Ectodermal cell (in vitro differentiated cells): ENCODE results near the gene HECTD1.
A peak's percentile ranks its signal among the peaks of the same experiment; 100 is the strongest.
"Not testable (repeated sequence)": the region's sequence is repeated elsewhere in the genome, so short reads cannot be mapped to it uniquely, and the experiment has no call there.

Experiments used
- H3K27ac ChIP-seq: 2 replicates; pipeline ENCODE4 v1.7.0; 2013; ENCODE audit warnings: mild to moderate bottlenecking, low read depth, low read length; ENCODE audit not compliant: insufficient read depth, poor library complexity, severe bottlenecking
- H3K27me3 ChIP-seq: 2 replicates; pipeline ENCODE4 v1.7.0; 2013; ENCODE audit warnings: mild to moderate bottlenecking, low read length; ENCODE audit not compliant: insufficient read depth, control insufficient read depth, poor library complexity, severe bottlenecking
- H3K36me3 ChIP-seq: one replicate; pipeline ENCODE4 v1.7.0; 2013; ENCODE audit warnings: low read length; ENCODE audit not compliant: control insufficient read depth, insufficient read depth
- H3K4me1 ChIP-seq: one replicate; pipeline ENCODE4 v1.7.0; 2013; ENCODE audit warnings: low read length; ENCODE audit not compliant: control insufficient read depth, insufficient read depth
- H3K4me3 ChIP-seq: 2 replicates; pipeline ENCODE4 v1.7.0; 2013; ENCODE audit warnings: low read depth, low read length, control low read depth; ENCODE audit not compliant: insufficient read depth
- H3K9me3 ChIP-seq: 2 replicates; pipeline ENCODE4 v1.7.0; 2013; ENCODE audit warnings: mild to moderate bottlenecking, low read length, moderate library complexity; ENCODE audit not compliant: control insufficient read depth
- WGBS, 2 experiments: methylation state at CpG; one replicate each; pipeline ENCODE4 v1.1.7; 2013; ENCODE audit warnings: missing lambda C conversion rate in 2 of 2; 5-methylcytosine and 5-hydroxymethylcytosine counted together

The HECTD1 gene

DNA sequence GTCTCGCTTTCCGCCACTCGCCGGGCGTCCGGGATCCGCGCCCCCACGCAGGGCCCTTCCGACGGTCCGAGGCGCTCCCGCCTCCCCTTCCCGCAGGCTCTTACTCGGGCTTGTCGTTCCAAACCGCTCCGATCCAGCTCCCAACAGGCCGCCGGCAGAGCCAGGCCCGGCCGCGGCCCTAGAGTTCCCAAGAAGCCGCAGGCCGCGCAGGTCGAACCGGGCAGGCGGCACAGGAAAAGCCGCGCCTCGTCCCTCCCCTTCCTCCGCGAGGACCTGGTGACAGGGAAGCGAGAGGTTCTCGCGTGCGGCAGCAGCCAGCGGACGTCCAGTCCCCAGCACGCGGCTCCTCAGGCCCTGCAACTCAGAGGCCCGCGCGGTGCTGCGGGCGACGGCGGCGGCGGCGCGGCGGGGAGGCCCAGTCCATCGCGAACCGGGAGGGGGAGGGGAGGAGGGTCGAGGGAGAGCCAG, 272 bp downstream of the HECTD1 start:
- Histone ChIP-seq H3K9me3 (no peaks in the 10 kb centered on the region), H3K36me3 (peaks cover 4% of the 10 kb centered on the region), H3K27ac (peak overlapping the region; percentile 89), H3K27me3 (no peaks in the 10 kb centered on the region), H3K4me1 (peaks cover 5% of the 10 kb centered on the region), H3K4me3 (peak overlapping the region; percentile 74)
- 0% methylated on average over 59 of the region's 59 CpGs for WGBS, 2 experiments

DNA sequence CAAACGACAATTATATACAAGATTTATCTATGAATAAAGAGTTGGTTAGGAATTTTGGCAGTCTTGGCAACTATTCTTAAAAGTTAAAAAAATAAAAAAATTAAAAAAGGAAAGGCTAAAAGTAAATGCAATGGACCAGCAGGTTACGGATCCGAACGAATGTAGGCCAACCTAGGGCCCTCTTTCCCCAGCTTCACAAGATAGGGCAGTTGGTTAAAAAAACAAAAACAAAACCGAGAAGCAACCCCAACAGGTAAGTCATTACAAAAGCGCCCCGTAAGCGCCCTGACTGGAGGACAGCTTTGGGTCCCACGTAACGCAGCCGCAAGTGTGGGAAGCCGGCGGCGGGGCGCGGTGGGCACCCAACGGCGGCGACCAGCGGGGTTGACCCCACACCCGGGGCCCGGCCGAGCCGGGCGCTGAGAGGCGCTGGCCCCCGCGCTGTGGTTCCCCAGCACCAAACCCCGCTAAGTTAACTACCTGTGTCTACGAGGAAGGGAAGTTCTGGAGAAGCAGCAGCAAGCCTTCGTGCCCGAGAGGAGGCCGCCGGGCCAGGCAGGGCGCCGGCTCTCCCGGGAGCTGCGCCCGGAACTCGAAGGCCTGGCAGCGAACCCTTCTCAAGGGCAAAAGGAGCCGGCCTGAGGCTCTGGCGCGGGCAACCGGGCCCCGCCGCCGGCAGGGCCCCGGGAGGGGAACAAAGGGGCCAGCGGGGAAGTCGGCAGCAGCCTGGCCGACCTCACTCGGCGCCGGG, 882 bp downstream of the HECTD1 start:
- H3K36me3 ChIP-seq, result peaks cover 4% of the 10 kb centered on the region
- H3K27ac ChIP-seq, result peak overlapping the region; percentile 89
- H3K4me1 ChIP-seq, result peaks cover 5% of the 10 kb centered on the region
- H3K27me3 ChIP-seq, result no peaks in the 10 kb centered on the region
- H3K9me3 ChIP-seq, result no peaks in the 10 kb centered on the region
- peak overlapping the region; percentile 74 for H3K4me3 ChIP-seq
- 0% methylated on average over 54 of the region's 55 CpGs for WGBS, 2 experiments

DNA sequence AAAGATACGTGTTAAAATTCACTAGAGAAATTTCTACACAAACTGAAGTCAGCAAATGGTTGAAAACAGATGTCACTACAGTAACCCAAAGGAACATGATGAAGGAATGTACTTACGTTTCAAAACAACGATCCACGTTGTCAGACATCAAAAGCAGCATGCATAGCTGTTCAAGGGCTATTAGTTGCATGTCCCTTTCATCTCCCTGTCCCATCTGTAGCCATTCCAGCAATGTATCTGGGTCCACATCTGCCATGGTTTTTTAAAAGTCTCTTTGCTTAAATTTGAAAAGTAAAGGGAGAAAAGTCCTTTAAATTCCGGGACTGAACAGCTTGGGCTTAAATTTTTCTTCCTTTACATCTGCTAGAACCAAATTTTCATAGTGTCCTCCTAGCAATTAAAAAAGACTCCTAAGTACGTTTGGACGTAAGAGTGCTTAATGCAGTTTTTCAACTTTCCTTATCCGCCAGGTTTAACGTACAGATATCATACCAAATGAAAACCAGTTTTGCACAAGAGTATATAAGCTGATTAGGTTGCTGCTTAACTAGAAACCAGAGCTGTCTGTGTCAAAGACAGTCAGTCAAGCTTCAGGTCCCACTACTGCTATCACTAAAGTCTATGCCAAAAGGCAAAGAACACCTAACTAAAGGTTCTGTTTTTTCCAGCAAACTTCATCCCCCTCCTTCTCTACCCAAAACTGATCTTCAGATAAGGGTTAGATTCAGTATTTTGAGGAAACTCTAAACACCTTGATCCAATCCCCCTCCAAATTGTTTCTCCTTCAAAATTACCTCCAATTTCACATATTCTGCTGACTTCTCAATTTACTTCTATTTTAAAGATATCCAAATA, 1.7 kb downstream of the HECTD1 start:
- no peaks in the 10 kb centered on the region for H3K9me3 ChIP-seq
- no peak overlapping the region for H3K27ac ChIP-seq
- 40 to 41% methylated on average over 9 of the region's 9 CpGs for WGBS, 2 experiments
- H3K36me3 ChIP-seq, result peaks cover 4% of the 10 kb centered on the region
- peak overlapping the region; percentile 74 for H3K4me3 ChIP-seq
- H3K4me1 ChIP-seq, result peaks cover 5% of the 10 kb centered on the region
- no peaks in the 10 kb centered on the region for H3K27me3 ChIP-seq

DNA sequence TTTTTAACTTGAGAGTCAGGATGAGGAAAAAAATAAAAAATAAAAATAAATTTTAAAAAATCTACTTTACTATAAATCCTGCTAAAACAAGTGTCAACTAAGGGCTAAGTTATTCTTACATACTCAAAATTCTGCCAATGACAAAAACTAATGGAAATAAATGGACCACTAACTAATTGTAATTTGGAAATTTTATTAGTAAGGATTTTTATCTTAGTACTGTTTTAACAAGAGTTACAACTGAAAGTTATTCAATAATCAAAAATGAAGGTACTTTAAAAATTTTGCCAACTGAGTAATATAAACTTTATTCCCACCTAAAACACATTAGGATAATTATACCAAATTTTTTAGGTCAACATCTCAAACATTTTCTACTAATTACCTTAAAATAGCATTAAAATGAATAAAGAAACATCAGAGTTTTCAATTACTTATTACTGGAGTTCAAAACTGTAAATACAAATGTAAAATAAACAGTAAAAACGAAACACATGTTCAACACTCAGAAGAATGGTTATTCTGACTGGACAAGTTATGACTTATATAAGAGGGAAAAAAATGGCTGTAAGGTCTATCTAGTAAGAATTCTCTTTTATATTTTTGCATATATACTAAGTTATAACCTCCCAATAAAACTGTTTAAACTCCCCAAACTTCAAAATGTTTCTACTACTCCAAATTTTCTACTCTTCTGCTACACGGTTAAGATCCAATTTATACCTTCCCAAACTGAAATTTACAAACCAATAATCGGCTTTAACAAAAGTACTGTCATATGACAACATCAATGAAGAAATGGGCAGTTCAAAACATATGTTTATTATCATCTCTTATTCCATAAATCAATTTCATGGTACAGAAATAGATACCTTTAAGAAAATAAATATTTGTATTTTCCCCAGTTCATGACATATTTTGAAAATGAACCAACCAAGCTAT, 2.7 kb downstream of the HECTD1 start:
- H3K36me3 ChIP-seq, result peaks cover 4% of the 10 kb centered on the region
- no peak overlapping the region for H3K27ac ChIP-seq
- H3K4me1 ChIP-seq, result peaks cover 5% of the 10 kb centered on the region
- H3K4me3 ChIP-seq, result peak overlapping the region; percentile 74
- H3K27me3 ChIP-seq, result no peaks in the 10 kb centered on the region
- no peaks in the 10 kb centered on the region for H3K9me3 ChIP-seq
- WGBS, 2 experiments, result 78 to 95% methylated on average over 3 of the region's 3 CpGs

DNA sequence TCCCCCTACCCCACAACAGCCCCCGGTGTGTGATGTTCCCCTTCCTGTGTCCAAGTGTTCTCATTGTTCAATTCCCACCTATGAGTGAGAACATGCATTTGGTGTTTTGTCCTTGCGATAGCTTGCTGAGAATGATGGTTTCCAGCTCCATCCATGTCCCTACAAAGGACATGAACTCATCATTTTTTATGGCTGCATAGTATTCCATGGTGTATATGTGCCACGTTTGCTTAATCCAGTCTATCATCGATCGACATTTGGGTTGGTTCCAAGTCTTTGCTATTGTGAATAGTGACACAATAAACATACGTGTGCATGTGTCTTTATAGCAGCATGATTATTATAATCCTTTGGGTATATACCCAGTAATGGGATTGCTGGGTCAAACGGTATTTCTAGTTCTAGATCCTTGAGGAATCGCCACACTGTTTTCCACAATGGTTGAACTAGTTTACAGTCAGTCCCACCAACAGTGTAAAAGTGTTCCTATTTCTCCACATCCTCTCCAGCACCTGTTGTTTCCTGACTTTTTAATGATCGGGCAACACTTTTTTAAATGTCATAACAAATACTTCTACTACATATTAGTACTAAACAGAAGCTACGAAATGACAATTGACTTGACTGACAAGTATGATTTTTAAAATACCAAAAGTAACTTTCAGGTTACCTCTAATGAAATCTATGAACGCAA, 3.5 kb downstream of the HECTD1 start:
- 94 to 98% methylated on average over 9 to 10 of the region's 11 CpGs for WGBS, 2 experiments
- H3K4me3 ChIP-seq, H3K36me3 ChIP-seq: not testable (repeated sequence)

DNA sequence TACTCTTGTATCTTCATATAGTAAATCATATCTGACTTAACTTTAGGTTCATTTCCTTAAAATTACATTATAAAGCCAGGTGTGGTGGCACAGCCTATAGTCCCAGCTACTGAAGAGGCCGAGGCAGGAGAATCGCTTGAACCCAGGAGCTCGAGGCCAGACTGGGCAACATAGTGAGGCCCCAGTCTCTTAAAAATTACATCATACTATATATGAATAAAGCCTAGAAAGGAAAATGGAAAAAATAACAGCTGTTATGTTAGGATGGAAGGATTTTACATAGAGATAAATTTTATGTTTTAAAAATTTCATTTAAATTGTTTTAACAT, 4.2 kb downstream of the HECTD1 start:
- no peaks in the 10 kb centered on the region for H3K27me3 ChIP-seq
- no peaks in the 10 kb centered on the region for H3K9me3 ChIP-seq
- WGBS, 2 experiments, result 100% methylated on average over 1 to 3 of the region's 3 CpGs
- H3K4me3 ChIP-seq, result no peak overlapping the region
- H3K36me3 ChIP-seq, result peaks cover 4% of the 10 kb centered on the region
- H3K27ac ChIP-seq, result no peak overlapping the region
- peaks cover 2% of the 10 kb centered on the region for H3K4me1 ChIP-seq

More for the DNA sequence above, 3.5 kb downstream of the HECTD1 start:
- H3K9me3 ChIP-seq, H3K4me1 ChIP-seq, H3K27ac ChIP-seq, H3K27me3 ChIP-seq: not testable (repeated sequence)

DNA sequence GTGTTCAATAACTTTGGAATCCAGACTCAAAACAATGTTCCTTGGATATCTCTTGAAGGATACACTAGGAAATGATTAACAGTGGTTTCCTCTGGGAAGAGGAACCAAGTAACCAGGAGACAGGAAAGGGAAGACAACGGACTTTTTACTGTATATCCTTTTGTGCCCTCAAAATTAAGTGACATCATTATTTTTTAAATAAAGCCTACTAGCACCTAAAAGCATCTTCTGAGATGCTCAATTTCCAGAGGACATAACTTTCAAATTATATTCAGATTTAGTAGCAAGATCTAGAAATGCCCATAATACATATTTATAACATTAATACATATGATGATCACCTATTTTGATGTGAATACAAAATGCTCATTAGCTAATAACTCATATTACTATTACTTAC, 6.5 kb downstream of the HECTD1 start:
- Histone ChIP-seq H3K4me1 (no peaks in the 10 kb centered on the region), H3K4me3 (no peak overlapping the region), H3K9me3 (no peaks in the 10 kb centered on the region), H3K27me3 (no peaks in the 10 kb centered on the region), H3K36me3 (peaks cover 4% of the 10 kb centered on the region), H3K27ac (no peak overlapping the region)
- WGBS, 2 experiments, result 75 to 100% methylated on average over 1 of the region's 1 CpG

DNA sequence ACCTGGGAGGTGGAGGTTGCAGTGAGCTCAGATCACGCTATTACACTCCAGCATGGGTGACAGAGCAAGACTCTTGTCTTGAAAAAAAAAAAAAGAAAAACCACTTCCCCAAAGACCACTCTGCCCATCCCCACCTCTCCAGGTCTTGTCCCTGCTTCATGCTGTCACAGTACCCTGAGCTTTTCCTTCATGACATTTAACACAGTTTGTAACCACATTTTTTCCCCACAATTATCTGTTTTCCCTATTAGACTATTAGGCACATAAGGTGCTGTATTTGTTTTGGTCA, 6.9 kb downstream of the HECTD1 start:
- H3K27me3 ChIP-seq, result no peaks in the 10 kb centered on the region
- H3K4me1 ChIP-seq, result no peaks in the 10 kb centered on the region
- no peak overlapping the region for H3K4me3 ChIP-seq
- no peak overlapping the region for H3K27ac ChIP-seq
- 90 to 92% methylated on average over 1 of the region's 1 CpG for WGBS, 2 experiments
- H3K36me3 ChIP-seq, result peaks cover 4% of the 10 kb centered on the region
- no peaks in the 10 kb centered on the region for H3K9me3 ChIP-seq

DNA sequence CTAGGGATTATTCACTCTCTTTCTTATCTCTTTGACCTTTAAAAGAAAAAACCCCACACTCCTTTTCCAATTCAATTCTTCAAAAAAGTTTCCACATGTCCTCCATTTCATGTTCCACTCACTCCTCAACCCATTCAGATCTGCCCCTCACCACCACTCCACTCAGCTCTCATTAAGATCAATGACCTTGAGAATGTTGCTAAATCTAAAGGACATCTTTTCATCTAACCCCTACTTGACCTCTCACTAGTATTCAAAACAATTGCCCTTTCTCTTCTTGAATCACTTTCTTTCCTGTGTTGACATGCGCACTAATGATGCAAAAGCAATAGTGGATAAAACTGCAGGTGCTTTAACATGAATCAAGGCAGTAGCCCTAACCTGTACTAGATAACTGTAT, 9.9 kb downstream of the HECTD1 start:
- H3K27me3 ChIP-seq, result no peaks in the 10 kb centered on the region
- no peaks in the 10 kb centered on the region for H3K4me1 ChIP-seq
- no peak overlapping the region for H3K27ac ChIP-seq
- H3K4me3 ChIP-seq, result no peak overlapping the region
- H3K9me3 ChIP-seq, result no peaks in the 10 kb centered on the region
- peaks cover 3% of the 10 kb centered on the region for H3K36me3 ChIP-seq
- 86 to 93% methylated on average over 1 of the region's 1 CpG for WGBS, 2 experiments
